GM18519 (cell line): ENCODE data around the gene PVR.
"Not testable (repeated sequence)": the region's sequence is repeated elsewhere in the genome, so short reads cannot be mapped to it uniquely, and the experiment has no call there.

Experiments
- ATAC-seq: cut with Tn5 transposase; IDR thresholded peaks from one replicate; pipeline ENCODE4 v1.9.1; 2021; ENCODE audit warnings: mild to moderate bottlenecking, moderate library complexity; ENCODE audit not compliant: unreplicated experiment, low FRiP score

The PVR gene

DNA sequence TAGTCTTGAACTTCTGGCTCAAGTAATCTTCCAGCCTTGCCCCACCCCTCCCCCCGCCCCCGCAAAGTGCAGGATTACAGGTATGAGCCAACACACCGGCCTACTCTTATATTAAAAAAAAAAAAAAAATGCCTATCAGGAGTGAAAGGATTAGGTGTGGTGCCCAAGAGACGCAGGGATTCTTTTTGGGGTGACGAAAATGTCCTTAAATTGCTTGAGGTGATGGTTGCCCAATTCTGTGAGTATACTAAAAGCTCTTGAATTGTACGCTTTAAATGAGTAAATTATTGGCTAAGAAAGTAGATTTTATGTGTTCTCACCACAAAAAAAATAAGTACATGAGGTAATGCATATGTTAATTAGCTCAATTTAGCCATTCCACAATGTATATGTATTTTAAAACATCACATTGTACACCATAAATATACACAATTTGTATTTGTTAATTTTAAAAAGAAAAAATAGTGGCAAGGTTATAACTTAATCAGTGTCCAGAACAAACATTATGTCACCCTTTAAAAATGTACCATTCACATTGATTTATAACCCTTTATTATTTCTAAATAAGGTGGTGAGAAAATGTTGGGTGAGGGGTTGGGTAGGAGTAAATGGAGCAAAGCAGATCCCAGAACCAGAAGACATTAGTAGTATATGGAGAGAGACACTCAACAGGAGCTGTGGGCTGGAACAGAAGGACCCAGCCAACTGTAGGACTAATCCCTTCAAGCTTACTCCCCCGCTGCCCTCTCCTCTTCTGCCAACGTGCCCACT, 26.4 kb upstream of the PVR start:
- no peak for ATAC-seq

GRCh38 chr19:44618640-44619357, 24.9 kb upstream of the PVR start:
- no peak for ATAC-seq

GRCh38 chr19:44620667-44621066, 23.0 kb upstream of the PVR start:
- no peak for ATAC-seq

- ATAC-seq = no peak
Measured at GRCh38 chr19:44621367-44621766, 22.3 kb upstream of the PVR start.

GRCh38 chr19:44623080-44623479, 20.6 kb upstream of the PVR start:
- ATAC-seq = no peak

DNA sequence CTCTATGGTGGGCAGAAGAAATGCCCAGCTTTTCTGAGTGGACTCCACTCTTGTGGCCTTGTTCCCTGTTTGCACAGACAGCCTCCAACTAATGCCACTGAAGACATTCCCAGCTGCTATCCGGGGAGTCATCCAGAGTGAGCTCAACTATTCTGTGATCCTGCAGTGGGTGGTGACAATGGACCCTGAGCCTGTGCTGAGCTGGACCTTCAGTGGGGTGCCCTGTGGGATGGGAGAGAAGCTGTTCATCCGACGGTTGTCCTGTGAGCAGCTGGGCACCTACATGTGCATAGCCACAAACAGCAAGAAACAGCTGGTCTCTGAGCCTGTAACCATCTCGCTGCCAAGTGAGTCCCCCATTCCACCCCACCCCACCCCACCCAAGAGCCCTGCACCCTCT, 20.1 kb upstream of the PVR start:
- no peak for ATAC-seq

- ATAC-seq = no peak
Measured at GRCh38 chr19:44624840-44625354, 18.8 kb upstream of the PVR start.

- ATAC-seq = not testable (repeated sequence)
Measured at GRCh38 chr19:44625637-44626036, 18.1 kb upstream of the PVR start.

DNA sequence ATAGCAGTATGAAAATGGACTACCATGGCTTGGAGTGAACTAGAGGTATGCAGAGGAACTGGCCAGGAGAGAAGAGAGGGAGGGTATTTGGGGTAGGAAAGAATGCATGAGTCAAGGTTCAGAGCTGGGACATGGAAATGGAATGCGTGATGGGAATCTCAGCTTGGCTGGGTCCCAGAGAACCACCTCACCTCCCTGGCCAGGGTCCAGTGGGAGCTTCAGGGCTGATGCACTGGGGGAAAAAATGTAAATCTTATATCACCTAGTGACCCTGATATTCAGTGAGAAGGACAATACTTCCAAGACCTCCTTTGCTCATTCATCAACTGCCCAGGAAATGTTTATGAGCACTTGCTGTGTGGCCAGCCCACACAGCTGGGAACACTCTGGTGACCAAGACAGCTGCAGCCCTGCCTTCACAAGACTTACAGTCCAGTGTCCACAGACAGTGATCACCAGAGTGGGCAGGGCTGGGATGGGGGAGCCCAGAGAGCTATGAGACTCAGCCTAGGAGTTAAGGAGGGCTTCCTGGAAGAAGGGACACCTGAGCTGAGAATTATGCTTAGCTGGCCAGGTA, 17.6 kb upstream of the PVR start:
- ATAC-seq = no peak

DNA sequence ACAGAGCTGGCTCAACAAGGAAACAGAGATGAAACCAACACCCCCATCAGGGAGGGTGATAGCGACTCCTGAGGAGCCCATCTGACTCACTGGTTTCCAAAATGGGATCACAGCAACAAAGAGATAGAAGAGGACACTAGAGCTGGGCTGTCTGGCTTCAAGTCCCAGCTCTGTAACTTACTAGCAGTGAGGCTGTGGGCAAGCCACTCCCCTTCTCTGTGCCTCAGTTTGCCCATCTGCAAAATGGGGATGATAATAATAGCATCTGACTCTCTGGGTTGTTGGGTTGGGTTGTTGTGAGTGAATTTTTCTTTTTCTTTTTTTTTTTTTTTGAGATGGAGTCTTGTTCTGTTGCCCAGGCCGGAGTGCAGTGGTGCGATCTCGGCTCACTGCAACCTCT, 16.1 kb upstream of the PVR start:
- no peak for ATAC-seq

GRCh38 chr19:44628793-44629192, 14.9 kb upstream of the PVR start:
- ATAC-seq = no peak

DNA sequence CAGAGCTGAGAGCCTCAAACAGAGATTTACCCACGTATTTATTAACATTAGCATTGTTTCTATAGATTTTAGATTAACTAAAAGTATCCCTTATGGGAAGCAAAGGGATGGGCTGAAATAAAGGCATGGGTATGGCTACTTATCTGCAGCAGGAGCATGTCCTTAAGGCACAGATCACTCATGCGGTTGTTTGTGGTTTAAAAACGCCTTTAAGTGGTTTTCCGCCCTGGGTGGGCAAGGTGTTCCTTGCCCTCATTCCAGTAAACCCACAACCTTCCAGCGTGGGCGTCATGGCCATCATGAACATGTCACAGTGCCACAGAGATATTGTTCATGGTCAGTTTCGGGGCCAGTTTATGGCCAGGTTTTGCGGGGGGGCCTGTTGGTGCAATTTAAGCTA, 12.1 kb upstream of the PVR start:
- not testable (repeated sequence) for ATAC-seq

GRCh38 chr19:44634058-44634457, 9.7 kb upstream of the PVR start:
- ATAC-seq = not testable (repeated sequence)

GRCh38 chr19:44634785-44635184, 8.9 kb upstream of the PVR start:
- no peak for ATAC-seq

GRCh38 chr19:44635581-44636438, 7.9 kb upstream of the PVR start:
- ATAC-seq = no peak

GRCh38 chr19:44636439-44637389, 7.0 kb upstream of the PVR start:
- ATAC-seq = no peak

- no peak for ATAC-seq
Measured at GRCh38 chr19:44637390-44637764, 6.3 kb upstream of the PVR start.

GRCh38 chr19:44640518-44640917, 3.2 kb upstream of the PVR start:
- no peak for ATAC-seq

DNA sequence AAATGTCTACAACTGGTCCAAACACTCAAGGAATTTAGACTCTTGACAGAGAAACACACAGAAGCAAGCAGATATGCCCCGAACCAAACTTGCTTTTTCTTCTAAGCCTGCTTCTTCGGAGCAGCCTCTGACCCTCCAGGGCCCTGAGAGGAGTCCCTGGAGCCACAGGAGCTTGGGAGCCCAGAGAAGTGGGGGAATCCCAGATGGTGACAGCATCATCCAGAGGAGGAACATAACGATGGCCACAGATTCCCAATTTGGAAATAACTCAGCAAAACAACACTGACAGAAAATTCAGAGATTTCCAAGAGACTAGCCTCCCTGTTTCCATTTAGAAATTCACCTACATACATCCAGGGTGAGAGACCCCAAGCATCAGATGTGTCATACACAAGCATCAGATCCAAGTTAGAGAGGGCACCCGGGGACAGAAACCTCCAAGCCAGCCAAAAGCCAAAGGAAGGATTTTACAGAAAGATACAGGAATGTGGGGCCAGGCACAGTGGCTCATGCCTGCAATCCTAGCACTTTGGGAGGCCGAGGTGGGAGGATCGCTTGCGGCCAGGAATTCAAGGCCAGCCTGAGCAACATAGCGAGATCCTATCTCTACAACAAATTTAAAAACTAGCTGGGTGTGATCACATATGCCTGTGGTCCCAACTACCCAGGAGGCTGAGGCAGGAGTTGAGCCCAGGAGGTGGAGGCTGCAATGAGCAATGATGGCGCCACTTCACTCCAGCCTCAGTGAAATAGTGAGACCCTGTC, 2.0 kb upstream of the PVR start:
- no peak for ATAC-seq
